Measurements from ENCODE around the gene LINC00237.

LINC00237 gene

GRCh38 chr20:21106171-21107017, at the start of gene LINC00237:
TSS of gene LINC00237 (minus strand) at chr20:21106358.
- no peak for DNase-seq (ENCODE audit: low read depth in 2 of 3, low spot score in 2 of 3)

- no peak for DNase-seq (ENCODE audit: low read depth in 2 of 3, low spot score in 2 of 3)
These were observed 49.1 kb upstream of the LINC00237 start for GRCh38 chr20:21155268-21155667.

GRCh38 chr20:21154692-21155091, 48.5 kb upstream of the LINC00237 start:
- no peak for DNase-seq (ENCODE audit: low read depth in 2 of 3, low spot score in 2 of 3)

GRCh38 chr20:21151791-21152190, 45.6 kb upstream of the LINC00237 start:
- DNase-seq (ENCODE audit: low read depth in 2 of 3, low spot score in 2 of 3) = no peak

- no peak for DNase-seq (ENCODE audit: low read depth in 2 of 3, low spot score in 2 of 3)
These were observed 43.2 kb upstream of the LINC00237 start for GRCh38 chr20:21149344-21149743.

GRCh38 chr20:21147593-21147992, 41.4 kb upstream of the LINC00237 start:
- no peak for DNase-seq (ENCODE audit: low read depth in 2 of 3, low spot score in 2 of 3)

- no peak for DNase-seq (ENCODE audit: low read depth in 2 of 3, low spot score in 2 of 3)
These were observed 40.1 kb upstream of the LINC00237 start for GRCh38 chr20:21146215-21146614.

GRCh38 chr20:21145424-21145823, 39.3 kb upstream of the LINC00237 start:
- no peak for DNase-seq (ENCODE audit: low read depth in 2 of 3, low spot score in 2 of 3)

- no peak for DNase-seq (ENCODE audit: low read depth in 2 of 3, low spot score in 2 of 3)
These were observed 37.2 kb upstream of the LINC00237 start for GRCh38 chr20:21143194-21143890.

- no peak for DNase-seq (ENCODE audit: low read depth in 2 of 3, low spot score in 2 of 3)
These were observed 35.7 kb upstream of the LINC00237 start for GRCh38 chr20:21141825-21142224.

- no peak for DNase-seq (ENCODE audit: low read depth in 2 of 3, low spot score in 2 of 3)
These were observed 33.9 kb upstream of the LINC00237 start for GRCh38 chr20:21139881-21140566.

- no peak for DNase-seq (ENCODE audit: low read depth in 2 of 3, low spot score in 2 of 3)
These were observed 30.9 kb upstream of the LINC00237 start for GRCh38 chr20:21137078-21137477.

GRCh38 chr20:21136015-21136732, 30.0 kb upstream of the LINC00237 start:
- no peak for DNase-seq (ENCODE audit: low read depth in 2 of 3, low spot score in 2 of 3)

GRCh38 chr20:21134883-21135493, 28.8 kb upstream of the LINC00237 start:
- DNase-seq (ENCODE audit: low read depth in 2 of 3, low spot score in 2 of 3) = no peak

- no peak for DNase-seq (ENCODE audit: low read depth in 2 of 3, low spot score in 2 of 3)
These were observed 27.9 kb upstream of the LINC00237 start for GRCh38 chr20:21133917-21134622.

- no peak for DNase-seq (ENCODE audit: low read depth in 2 of 3, low spot score in 2 of 3)
These were observed 27.2 kb upstream of the LINC00237 start for GRCh38 chr20:21133404-21133803.

GRCh38 chr20:21129861-21130260, 23.7 kb upstream of the LINC00237 start:
- no peak for DNase-seq (ENCODE audit: low read depth in 2 of 3, low spot score in 2 of 3)

GRCh38 chr20:21127201-21127981, 21.2 kb upstream of the LINC00237 start:
- no peak for DNase-seq (ENCODE audit: low read depth in 2 of 3, low spot score in 2 of 3)

GRCh38 chr20:21126581-21126870, 20.4 kb upstream of the LINC00237 start:
- DNase-seq (ENCODE audit: low read depth in 2 of 3, low spot score in 2 of 3) = no peak
